Measurements from ENCODE around the gene OAS3.

Gene OAS3

DNA sequence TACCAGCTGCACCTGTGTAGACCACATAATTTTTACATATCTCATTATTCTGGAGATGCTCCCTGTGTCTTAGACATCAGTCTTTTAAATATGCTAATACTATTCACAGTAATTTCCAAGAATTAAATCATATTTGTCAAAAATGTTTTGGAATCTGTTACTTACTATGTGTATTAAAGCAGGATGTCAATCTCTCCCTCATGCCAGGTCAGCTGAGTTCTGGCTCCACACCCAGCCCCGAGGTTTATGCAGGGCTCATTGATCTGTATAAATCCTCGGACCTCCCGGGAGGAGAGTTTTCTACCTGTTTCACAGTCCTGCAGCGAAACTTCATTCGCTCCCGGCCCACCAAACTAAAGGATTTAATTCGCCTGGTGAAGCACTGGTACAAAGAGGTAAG is 67.9 kb downstream of the OAS3 start:
- FAIRE-seq (no peak), DNase-seq (ENCODE audit: insufficient read length, low spot score) (no peak)

DNA sequence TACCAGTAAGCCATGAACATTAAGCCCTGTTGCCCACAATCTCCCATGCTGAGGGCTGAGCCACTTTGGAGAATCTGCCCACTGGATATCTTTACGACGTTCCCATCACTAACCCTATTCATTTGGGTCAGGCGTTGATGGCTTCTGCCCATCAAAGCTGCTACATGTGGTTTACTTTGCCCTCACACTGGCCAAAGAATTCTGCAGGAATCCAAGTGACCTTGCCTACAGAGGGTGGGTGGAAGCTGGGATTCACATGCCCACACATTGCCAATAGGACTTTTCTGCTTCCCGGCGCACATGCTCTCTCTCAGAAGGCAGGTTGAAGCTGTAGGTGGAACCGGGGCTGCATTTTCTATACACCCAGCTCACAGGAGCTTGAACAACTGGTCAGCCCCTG is 68.4 kb downstream of the OAS3 start:
- DNase-seq (ENCODE audit: insufficient read length, low spot score) (no peak), FAIRE-seq (no peak)

DNA sequence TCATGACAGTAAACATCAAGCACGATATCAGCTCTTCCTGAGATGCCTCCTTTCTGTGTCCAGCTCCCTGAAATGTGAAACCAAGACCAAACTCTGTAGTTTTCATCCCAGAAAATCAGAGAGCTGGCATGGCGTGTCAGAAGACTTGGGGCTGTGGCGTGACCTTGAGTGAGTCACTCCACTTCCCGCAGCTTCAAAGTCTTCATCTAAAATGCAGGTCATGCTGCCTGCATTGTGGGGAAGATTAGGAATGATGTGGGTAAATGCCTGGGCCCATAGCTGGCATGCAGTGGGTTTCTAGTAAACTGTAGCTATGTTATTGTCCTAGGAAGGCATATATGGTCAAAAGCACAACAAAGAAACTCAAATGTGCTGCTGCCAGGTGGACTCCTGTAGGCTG is 68.9 kb downstream of the OAS3 start:
- FAIRE-seq = no peak
- DNase-seq (ENCODE audit: insufficient read length, low spot score) = peak; percentile 46

DNA sequence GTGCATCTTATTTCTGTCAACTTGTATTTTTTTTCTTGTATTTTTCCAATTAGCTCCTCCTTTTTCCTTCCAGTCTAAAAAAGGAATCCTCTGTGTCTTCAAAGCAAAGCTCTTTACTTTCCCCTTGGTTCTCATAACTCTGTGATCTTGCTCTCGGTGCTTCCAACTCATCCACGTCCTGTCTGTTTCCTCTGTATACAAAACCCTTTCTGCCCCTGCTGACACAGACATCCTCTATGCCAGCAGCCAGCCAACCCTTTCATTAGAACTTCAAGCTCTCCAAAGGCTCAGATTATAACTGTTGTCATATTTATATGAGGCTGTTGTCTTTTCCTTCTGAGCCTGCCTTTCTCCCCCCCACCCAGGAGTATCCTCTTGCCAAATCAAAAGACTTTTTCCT is 72.4 kb downstream of the OAS3 start:
- DNase-seq (ENCODE audit: insufficient read length, low spot score) = no peak
- no peak for FAIRE-seq

DNA sequence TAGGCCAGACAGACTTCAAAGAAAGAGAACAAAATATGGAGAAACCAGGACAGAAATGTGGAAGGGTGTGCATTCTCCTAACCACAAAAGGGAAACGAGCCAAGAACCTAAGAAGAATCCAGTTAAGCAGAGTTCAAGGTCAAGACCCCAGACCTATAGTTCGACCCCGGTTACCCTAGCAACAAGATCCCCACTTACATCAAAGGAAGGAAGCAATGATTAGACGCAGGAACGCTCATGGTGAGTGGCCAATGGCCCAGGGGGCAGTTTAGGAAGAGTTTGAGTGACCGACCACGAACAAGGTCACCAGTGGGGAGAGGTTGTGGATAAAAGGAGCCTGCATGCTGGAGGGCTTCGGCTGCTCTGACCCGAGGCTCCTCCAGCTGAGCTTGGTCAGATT is 76.3 kb downstream of the OAS3 start:
- no peak for FAIRE-seq
- DNase-seq (ENCODE audit: insufficient read length, low spot score) = no peak

DNA sequence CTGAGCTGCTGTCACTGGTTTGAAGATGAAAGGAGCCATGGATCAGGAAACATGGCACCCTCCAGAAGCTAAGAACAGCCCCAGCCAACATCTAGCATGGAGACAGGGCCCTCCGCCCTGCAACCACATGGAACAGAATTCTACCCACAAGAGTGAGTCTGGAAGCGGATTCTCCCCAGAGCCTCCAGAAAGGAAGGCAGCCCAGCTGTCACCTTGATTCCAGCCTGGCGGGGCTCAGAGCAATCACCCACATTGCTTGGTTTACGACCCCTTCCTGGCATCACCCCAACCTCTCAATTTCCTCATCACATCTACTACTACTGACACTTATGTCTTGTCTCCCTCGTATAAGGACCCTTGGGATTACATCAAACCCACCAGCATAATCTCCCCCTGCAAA is 78.5 kb downstream of the OAS3 start:
- no peak for DNase-seq (ENCODE audit: insufficient read length, low spot score)
- no peak for FAIRE-seq

DNA sequence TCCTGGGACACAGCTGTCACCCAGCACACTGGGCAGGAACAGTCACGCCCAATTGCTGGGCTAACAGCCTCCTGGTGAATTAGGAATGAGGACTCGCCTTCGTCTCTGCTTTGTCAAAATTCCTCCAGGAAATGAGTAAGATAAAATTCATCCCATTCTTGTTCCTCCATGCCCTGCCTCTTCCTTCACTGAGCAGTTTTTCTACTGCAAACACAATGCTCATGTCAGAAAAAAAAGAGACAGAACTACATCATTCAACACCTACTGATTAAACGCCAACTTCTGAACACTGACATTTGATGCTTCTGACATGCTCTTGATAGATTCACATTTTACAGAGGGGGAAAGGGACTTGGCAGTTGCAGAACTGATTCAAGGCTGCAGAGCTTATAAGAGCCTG is 80.8 kb downstream of the OAS3 start:
- no peak for FAIRE-seq
- DNase-seq (ENCODE audit: insufficient read length, low spot score) = peak; percentile 28

DNA sequence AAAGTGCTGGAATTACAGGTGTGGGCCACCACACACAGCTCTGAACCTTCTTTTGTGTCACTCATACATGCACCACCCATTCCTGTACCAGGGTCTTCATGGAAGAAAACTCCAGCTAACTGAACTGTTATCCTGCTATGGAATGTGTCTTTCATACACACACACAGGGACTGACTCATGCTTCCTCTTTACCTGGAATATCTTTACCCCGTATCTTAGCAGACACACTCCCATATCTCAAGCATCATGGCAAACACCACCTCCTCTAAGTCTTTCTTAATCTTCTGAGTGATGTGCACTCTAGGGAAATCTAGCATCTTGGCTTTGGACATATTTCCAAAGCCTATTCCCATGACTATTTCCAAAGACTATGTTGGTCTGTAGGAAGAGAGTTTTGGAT is 83.2 kb downstream of the OAS3 start:
- DNase-seq (ENCODE audit: insufficient read length, low spot score) (no peak), FAIRE-seq (no peak)

All from HTR-8/SVneo (cell line).